ENCODE data around the gene HOXA2. TPM values are rescaled to one million over a fixed set of nuclear protein-coding genes. Genes with fewer than 3 reads are reported as not detected.

Gene HOXA2
- polyA plus RNA-seq, 1 experiment, result 0.09 TPM

DNA sequence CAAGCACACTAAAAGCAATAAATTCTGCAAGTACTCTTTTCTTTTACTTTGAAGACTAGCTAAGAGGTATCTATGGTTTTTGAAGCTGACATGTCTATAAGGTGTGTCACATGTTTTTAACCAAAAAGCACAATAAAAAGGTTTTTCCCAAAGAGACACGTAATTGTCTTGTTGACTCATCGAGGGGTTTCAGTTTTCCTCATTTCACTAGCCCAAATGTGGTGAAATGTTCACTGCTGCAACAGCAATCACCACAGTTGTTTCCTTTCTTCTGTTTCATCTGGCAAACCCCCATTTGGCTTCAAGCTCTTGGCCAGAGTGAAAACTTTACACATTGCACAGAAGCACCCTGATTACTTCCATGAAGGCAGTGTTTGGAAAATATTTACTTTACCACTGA is 31.9 kb upstream of the HOXA2 start:
- CTCF ChIA-PET, result interaction anchor here (0.7 to 2.2 kb wide), 4 partner anchors 9 to 1265 kb away, joined by 3 to 11 read pairs (median 3); partner anchors contain the start of gene HOXA5
- POLR2A ChIA-PET, result interaction anchor here (0.6 kb wide), 1 partner anchor 31 kb away, joined by 4 read pairs; no protein-coding TSS in a partner anchor
- H3K36me3 ChIP-seq (ENCODE audit: control insufficient read depth, insufficient read depth, low read length), result no peaks in the 10 kb centered on the region
- peak; percentile 68 for DNase-seq (ENCODE audit: low read depth)
- no peaks in the 10 kb centered on the region for H3K27me3 ChIP-seq (ENCODE audit: control insufficient read depth, insufficient read depth, low read length)
- TF ChIP-seq, protein P1, sequence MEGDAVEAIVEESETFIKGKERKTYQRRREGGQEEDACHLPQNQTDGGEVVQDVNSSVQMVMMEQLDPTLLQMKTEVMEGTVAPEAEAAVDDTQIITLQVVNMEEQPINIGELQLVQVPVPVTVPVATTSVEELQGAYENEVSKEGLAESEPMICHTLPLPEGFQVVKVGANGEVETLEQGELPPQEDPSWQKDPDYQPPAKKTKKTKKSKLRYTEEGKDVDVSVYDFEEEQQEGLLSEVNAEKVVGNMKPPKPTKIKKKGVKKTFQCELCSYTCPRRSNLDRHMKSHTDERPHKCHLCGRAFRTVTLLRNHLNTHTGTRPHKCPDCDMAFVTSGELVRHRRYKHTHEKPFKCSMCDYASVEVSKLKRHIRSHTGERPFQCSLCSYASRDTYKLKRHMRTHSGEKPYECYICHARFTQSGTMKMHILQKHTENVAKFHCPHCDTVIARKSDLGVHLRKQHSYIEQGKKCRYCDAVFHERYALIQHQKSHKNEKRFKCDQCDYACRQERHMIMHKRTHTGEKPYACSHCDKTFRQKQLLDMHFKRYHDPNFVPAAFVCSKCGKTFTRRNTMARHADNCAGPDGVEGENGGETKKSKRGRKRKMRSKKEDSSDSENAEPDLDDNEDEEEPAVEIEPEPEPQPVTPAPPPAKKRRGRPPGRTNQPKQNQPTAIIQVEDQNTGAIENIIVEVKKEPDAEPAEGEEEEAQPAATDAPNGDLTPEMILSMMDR (IDR thresholded peaks at IDR 0.05; ENCODE audit: insufficient read depth, low read depth, low read length), result no peak
- no peak overlapping the region for H3K4me3 ChIP-seq (ENCODE audit: low read depth, low read length)

DNA sequence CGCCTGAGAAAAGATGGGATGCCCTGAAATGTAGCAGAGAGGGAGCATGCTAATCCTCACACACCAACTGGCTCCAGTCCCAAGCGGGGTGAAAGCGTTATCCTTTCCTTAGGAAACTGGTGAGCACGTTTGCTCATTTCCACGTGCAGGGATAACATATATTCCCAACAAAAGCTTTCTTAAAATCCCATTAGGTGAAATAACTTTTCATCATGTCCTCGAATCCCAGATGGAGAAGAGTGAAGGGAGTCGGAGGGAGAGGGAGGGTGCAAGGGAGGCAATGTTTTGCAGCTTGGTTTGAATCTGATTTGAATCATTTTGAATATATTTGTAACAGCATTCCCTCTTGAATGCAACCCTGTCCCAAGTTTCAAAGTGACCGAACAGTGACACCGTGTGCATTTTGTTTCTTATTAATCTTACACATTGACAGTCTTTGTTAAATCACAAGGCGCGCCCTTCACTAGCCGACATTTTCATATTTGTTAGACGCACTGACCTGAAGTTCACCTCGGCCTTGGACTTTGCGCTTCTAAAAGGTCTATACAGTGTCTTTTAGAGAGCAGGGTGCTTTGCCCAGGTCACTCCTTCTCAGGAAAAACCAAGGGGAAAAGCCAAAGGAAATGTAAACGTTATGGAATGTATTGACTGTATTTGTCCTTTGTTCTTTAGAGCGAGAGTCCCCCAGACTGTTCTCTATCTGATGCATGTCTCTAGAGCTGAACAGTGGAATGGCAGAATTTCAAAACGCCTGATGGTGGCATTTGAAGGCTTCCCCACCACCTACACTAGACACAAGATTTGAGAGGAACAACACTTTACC is 31.1 kb upstream of the HOXA2 start:
- no peak overlapping the region for H3K4me3 ChIP-seq (ENCODE audit: low read depth, low read length)
- TF ChIP-seq, protein P1 (IDR thresholded peaks at IDR 0.05; ENCODE audit: insufficient read depth, low read depth, low read length), result no peak
- no peaks in the 10 kb centered on the region for H3K36me3 ChIP-seq (ENCODE audit: control insufficient read depth, insufficient read depth, low read length)
- CTCF ChIA-PET, result interaction anchor here (0.6 to 2.2 kb wide), 3 partner anchors 10 to 1264 kb away, joined by 3 to 11 read pairs (median 3); partner anchors contain the start of gene HOXA5
- DNase-seq (ENCODE audit: low read depth), result no peak
- H3K27me3 ChIP-seq (ENCODE audit: control insufficient read depth, insufficient read depth, low read length), result no peaks in the 10 kb centered on the region
- POLR2A ChIA-PET, result no interaction called here

DNA sequence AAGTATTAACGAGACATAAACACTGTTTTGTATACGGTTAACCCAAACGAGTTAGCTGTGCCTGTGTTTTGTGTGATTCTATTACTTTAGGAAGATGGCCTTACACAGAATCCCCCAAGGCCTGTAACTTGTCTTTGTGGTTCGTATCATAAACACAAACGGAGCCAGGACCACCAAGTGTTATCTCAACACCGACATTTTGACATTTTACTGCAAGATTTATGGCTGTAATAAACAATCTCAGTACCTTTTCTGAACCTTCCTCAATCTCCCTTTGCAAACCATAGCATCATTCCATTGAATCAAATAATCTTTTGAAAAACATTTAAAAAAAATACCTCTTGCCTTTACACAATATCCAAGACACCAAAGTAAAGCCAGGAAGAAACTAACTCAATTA is 30.5 kb upstream of the HOXA2 start:
- CTCF ChIA-PET, result interaction anchor here (0.6 to 2.2 kb wide), 3 partner anchors 18 to 446 kb away, joined by 3 to 8 read pairs (median 5); no protein-coding TSS in a partner anchor
- POLR2A ChIA-PET, result no interaction called here
- H3K4me3 ChIP-seq (ENCODE audit: low read depth, low read length), result no peak overlapping the region
- TF ChIP-seq, protein P1 (IDR thresholded peaks at IDR 0.05; ENCODE audit: insufficient read depth, low read depth, low read length), result no peak
- H3K27me3 ChIP-seq (ENCODE audit: control insufficient read depth, insufficient read depth, low read length), result no peaks in the 10 kb centered on the region
- DNase-seq (ENCODE audit: low read depth), result no peak
- H3K36me3 ChIP-seq (ENCODE audit: control insufficient read depth, insufficient read depth, low read length), result no peaks in the 10 kb centered on the region

DNA sequence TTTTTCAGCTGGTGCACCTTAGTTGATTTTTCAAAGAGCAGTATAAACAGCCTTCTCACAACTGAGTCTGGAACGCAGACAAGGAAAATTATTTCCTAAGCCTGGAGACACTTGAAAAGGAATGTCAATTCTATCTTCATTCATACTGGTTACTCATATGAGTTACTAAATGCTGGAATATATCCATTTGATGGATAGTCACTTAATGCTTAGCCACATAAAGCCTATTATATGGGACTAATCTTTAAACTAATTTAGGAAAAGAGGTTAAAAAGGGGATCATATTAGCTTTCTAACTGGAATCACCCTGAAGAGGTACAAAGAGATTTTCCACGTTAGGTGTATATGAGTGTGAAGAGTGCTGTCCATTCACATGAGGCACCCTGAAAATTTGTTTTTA is 29.7 kb upstream of the HOXA2 start:
- TF ChIP-seq, protein P1 (IDR thresholded peaks at IDR 0.05; ENCODE audit: insufficient read depth, low read depth, low read length), result no peak
- POLR2A ChIA-PET, result no interaction called here
- no peaks in the 10 kb centered on the region for H3K27me3 ChIP-seq (ENCODE audit: control insufficient read depth, insufficient read depth, low read length)
- H3K4me3 ChIP-seq (ENCODE audit: low read depth, low read length), result no peak overlapping the region
- no peak for DNase-seq (ENCODE audit: low read depth)
- CTCF ChIA-PET, result interaction anchor here (0.6 to 2.2 kb wide), 8 partner anchors 9 to 465 kb away, joined by 3 to 10 read pairs (median 4); no protein-coding TSS in a partner anchor
- no peaks in the 10 kb centered on the region for H3K36me3 ChIP-seq (ENCODE audit: control insufficient read depth, insufficient read depth, low read length)

DNA sequence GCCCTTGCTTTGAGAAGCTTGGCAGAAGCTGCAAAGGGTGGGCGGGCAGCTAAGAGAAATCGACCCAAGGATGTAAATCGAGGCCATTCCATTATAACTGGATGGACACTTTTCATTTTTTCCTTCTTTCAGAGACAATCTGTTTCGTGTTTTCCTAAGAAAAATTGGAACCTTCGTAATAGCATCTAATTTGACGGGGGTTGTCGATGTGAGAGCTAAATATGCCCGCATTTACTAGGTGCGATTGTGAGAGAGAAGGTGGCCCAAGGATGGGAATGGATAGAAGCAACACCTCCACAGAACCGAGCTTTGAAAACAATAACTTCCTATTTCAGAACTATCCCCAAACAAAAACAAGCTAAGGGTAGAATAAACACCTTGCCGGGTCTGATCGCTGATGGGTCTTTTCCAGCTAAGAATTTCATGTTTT is 28.9 kb upstream of the HOXA2 start:
- DNase-seq (ENCODE audit: low read depth), result no peak
- H3K4me3 ChIP-seq (ENCODE audit: low read depth, low read length), result peak overlapping the region; percentile 78
- ChIA-PET CTCF (interaction anchor here (0.6 to 2.2 kb wide), 12 partner anchors 8 to 1599 kb away, joined by 3 to 15 read pairs (median 5); partner anchors contain the start of gene HOXA5), POLR2A (no interaction called here)
- no peaks in the 10 kb centered on the region for H3K27me3 ChIP-seq (ENCODE audit: control insufficient read depth, insufficient read depth, low read length)
- TF ChIP-seq, protein P1 (IDR thresholded peaks at IDR 0.05; ENCODE audit: insufficient read depth, low read depth, low read length), result no peak
- H3K36me3 ChIP-seq (ENCODE audit: control insufficient read depth, insufficient read depth, low read length), result no peaks in the 10 kb centered on the region

All from BJ (cell line).